Tibial nerve (tissue), 4 donors: Measurements from ENCODE around the gene RBM19. TPM values are rescaled to one million over a fixed set of nuclear protein-coding genes. Genes with fewer than 3 reads are reported as not detected.
"Not testable (repeated sequence)": the region's sequence is repeated elsewhere in the genome, so short reads cannot be mapped to it uniquely, and the experiment has no call there.

Experiments
- DNase-seq, 2 donors: peaks; one replicate each; pipeline ENCODE4 v3.0.0-alpha.2; 2019; ENCODE audit warnings: low spot score in 2 of 2
- H3K27ac ChIP-seq, 4 donors: fragments of 200-600 bp; sonication (generic) in 3 of 4; one replicate each; pipeline ENCODE4 v1.5.1; 2017 to 2019; ENCODE audit warnings: mild to moderate bottlenecking in 1 of 4
- H3K27me3 ChIP-seq, 2 donors: fragments of 200-600 bp; sonication (generic) in 1 of 2; one replicate each; pipeline versions ENCODE4 v1.5.1 to v1.6.0; 2017 to 2019
- H3K36me3 ChIP-seq, 3 donors: fragments of 200-600 bp; sonication (generic); one replicate each; pipeline ENCODE4 v1.5.1; 2018 to 2019
- H3K4me1 ChIP-seq, 4 donors: fragments of 200-600 bp; sonication (generic) in 3 of 4; one replicate each; pipeline ENCODE4 v1.5.1; 2017 to 2019
- H3K4me3 ChIP-seq, 4 donors: fragments of 200-600 bp; sonication (generic) in 3 of 4; one replicate each; pipeline ENCODE4 v1.5.1; 2017 to 2019; ENCODE audit warnings: mild to moderate bottlenecking in 1 of 4, moderate library complexity in 1 of 4
- H3K9me3 ChIP-seq, 4 donors: fragments of 200-600 bp; sonication (generic) in 3 of 4; one replicate each; pipeline ENCODE4 v1.5.1; 2017 to 2019
- EP300 ChIP-seq, 2 donors: sonication (generic); formaldehyde crosslinking; IDR thresholded peaks; one replicate each; pipeline ENCODE4 v1.6.1; 2017; ENCODE audit warnings: antibody characterized with exemption in 2 of 2, mild to moderate bottlenecking in 1 of 2
- POLR2A ChIP-seq, 2 donors: fragments of 450-650 bp; IDR thresholded peaks; one replicate each; pipeline ENCODE4 v1.6.1; 2017; ENCODE audit warnings: antibody characterized with exemption in 2 of 2, mild to moderate bottlenecking in 2 of 2, moderate library complexity in 2 of 2
- WGBS, 2 donors: methylation state at CpG; one replicate each; pipeline ENCODE4 v1.1.5; 2018; 5-methylcytosine and 5-hydroxymethylcytosine counted together
- total RNA-seq, 4 donors: library from RNA; depleted of rRNA; stranded (reverse); fragments of >200 nt; gene quantifications; one replicate each; pipeline ENCODE4 v1.1.0, GENCODE V29; 2016
- TF ChIP-seq, protein P1 (sequence below), 5 experiments: fragments of 200-600 bp in 3 of 5; fragments of 450-650 bp in 2 of 5; sonication (generic) in 3 of 5; IDR thresholded peaks; one replicate each; pipeline ENCODE4 v1.5.1; 2016 to 2019; ENCODE audit warnings: antibody characterized with exemption in 5 of 5, mild to moderate bottlenecking in 3 of 5, moderate library complexity in 2 of 5

Gene RBM19
- total RNA-seq, 4 donors from 2014 or later, result 32.0 to 57.9 (median 38.9) TPM

DNA sequence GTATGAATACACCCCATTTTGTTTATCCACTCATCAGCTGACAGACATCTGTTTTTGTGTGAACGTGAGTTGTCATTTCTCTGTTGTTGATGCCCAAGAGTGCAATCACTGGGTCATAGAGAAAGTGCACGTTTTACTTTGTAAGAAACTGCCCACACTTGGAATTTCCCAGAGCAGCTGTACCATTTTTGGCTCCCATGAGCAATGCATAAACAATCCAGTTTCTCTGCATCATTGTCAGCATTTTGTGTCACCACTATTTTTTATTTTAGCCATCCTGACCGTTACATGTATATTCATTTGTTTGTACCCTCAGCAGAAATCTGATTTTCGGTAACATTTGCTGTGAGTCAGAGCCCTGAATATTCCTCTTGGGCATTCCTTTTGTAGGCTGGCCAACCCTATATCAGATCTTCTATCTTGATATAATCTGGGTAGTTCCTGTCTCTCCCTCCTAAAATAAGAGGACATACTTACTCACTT, 62.7 kb downstream of the RBM19 start:
- peaks cover 0 to 62% (median 6%) of the 10 kb centered on the region in 3 donors for H3K36me3 ChIP-seq
- H3K4me1 ChIP-seq, result peaks cover 0 to 10% (median 0%) of the 10 kb centered on the region in 4 donors
- no peaks in the 10 kb centered on the region for H3K9me3 ChIP-seq
- no peak overlapping the region for H3K4me3 ChIP-seq
- no peak for DNase-seq
- 47 to 65% methylated on average over 4 of the region's 4 CpGs for whole genome bisulfite sequencing, 2 donors
- no peaks in the 10 kb centered on the region for H3K27me3 ChIP-seq
- no peak overlapping the region for H3K27ac ChIP-seq
- TF ChIP-seq POLR2A (IDR thresholded peaks at IDR 0.05), result no peak
- TF ChIP-seq, protein P1, sequence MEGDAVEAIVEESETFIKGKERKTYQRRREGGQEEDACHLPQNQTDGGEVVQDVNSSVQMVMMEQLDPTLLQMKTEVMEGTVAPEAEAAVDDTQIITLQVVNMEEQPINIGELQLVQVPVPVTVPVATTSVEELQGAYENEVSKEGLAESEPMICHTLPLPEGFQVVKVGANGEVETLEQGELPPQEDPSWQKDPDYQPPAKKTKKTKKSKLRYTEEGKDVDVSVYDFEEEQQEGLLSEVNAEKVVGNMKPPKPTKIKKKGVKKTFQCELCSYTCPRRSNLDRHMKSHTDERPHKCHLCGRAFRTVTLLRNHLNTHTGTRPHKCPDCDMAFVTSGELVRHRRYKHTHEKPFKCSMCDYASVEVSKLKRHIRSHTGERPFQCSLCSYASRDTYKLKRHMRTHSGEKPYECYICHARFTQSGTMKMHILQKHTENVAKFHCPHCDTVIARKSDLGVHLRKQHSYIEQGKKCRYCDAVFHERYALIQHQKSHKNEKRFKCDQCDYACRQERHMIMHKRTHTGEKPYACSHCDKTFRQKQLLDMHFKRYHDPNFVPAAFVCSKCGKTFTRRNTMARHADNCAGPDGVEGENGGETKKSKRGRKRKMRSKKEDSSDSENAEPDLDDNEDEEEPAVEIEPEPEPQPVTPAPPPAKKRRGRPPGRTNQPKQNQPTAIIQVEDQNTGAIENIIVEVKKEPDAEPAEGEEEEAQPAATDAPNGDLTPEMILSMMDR (IDR thresholded peaks at IDR 0.05), result no peak
- TF ChIP-seq EP300 (IDR thresholded peaks at IDR 0.05), result no peak

DNA sequence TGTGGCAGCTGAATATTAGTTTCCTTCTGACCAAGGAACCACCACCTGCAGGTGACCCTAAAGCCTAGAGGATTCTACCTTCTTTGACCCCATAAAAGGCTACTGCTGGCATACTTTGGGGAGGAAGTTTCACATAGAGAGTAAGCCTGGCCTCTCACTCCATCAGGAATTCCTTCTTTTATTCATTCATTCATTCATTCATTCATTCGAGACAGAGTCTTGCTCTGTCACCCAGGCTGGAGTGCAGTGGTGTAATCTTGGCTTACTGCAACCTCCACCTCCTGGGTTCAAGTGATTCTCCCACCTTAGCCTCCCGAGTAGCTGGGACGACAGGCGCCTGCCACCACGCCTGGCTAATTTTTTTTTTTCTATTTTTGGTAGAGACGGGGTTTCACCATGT, 64.8 kb downstream of the RBM19 start:
- H3K27me3 ChIP-seq, H3K27ac ChIP-seq, DNase-seq, H3K9me3 ChIP-seq, H3K4me3 ChIP-seq: not testable (repeated sequence)
- peaks cover 0 to 52% (median 0%) of the 10 kb centered on the region in 3 donors for H3K36me3 ChIP-seq
- peaks cover 0 to 10% (median 0%) of the 10 kb centered on the region in 4 donors for H3K4me1 ChIP-seq
- WGBS, 2 donors, result 97 to 99% methylated on average over 6 of the region's 6 CpGs

- peaks cover 0 to 50% (median 0%) of the 10 kb centered on the region in 3 donors for H3K36me3 ChIP-seq
- peaks cover 0 to 10% (median 0%) of the 10 kb centered on the region in 4 donors for H3K4me1 ChIP-seq
- TF ChIP-seq POLR2A (IDR thresholded peaks at IDR 0.05), result no peak
- H3K27me3 ChIP-seq, result no peaks in the 10 kb centered on the region
- H3K27ac ChIP-seq, result no peak overlapping the region
- H3K4me3 ChIP-seq, result no peak overlapping the region
- no peak for DNase-seq
- WGBS, 2 donors, result 68 to 85% methylated on average over 2 of the region's 2 CpGs
- no peaks in the 10 kb centered on the region for H3K9me3 ChIP-seq
Observed at GRCh38 chr12:113900716-113901115, 65.4 kb downstream of the RBM19 start.

- H3K27me3 ChIP-seq, result no peaks in the 10 kb centered on the region
- no peak overlapping the region for H3K27ac ChIP-seq
- no peaks in the 10 kb centered on the region for H3K9me3 ChIP-seq
- 64 to 75% methylated on average over 32 of the region's 32 CpGs for WGBS, 2 donors
- H3K36me3 ChIP-seq, result peaks cover 0 to 46% (median 0%) of the 10 kb centered on the region in 3 donors
- H3K4me1 ChIP-seq, result peaks cover 0 to 10% (median 0%) of the 10 kb centered on the region in 4 donors
- no peak for DNase-seq
- TF ChIP-seq POLR2A (IDR thresholded peaks at IDR 0.05) (no peak), EP300 (IDR thresholded peaks at IDR 0.05) (no peak)
- TF ChIP-seq, protein P1 (IDR thresholded peaks at IDR 0.05), result no peak
- no peak overlapping the region for H3K4me3 ChIP-seq
Observed at GRCh38 chr12:113899561-113900471, 66.3 kb downstream of the RBM19 start.

DNA sequence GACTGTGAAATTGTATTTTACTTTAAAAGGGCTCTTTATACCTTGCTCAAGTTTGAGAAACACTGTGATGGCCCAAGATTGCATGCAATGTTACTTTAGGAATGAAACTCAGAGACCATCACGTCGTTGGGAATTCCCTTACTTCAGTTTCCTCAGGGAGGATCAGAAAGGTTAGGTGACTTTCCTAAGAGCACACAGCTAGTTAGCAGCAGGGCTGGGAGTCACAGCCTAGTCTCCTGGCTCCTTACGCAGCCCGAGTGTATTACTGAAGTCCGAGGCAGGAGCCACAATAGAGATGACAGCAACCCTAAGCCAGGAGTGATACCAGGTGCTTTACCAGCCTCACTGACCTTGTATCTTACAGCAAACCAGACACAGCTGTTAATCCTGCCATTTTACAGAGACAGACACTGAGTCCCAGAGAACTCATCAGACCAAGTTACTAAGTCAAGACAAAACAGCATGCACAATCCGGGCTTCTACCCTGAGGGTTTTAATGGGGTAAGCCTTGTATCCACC, 67.0 kb downstream of the RBM19 start:
- Histone ChIP-seq H3K9me3 (no peaks in the 10 kb centered on the region), H3K4me3 (no peak overlapping the region), H3K27me3 (no peaks in the 10 kb centered on the region), H3K27ac (no peak overlapping the region), H3K4me1 (peaks cover 0 to 10% (median 0%) of the 10 kb centered on the region in 4 donors), H3K36me3 (peaks cover 0 to 40% (median 0%) of the 10 kb centered on the region in 3 donors)
- no peak for DNase-seq
- 82 to 84% methylated on average over 6 of the region's 6 CpGs for WGBS, 2 donors
- TF ChIP-seq EP300 (IDR thresholded peaks at IDR 0.05), result no peak
- TF ChIP-seq, protein P1 (IDR thresholded peaks at IDR 0.05), result no peak
- no peak for TF ChIP-seq POLR2A (IDR thresholded peaks at IDR 0.05)

GRCh38 chr12:113898466-113898865, 67.7 kb downstream of the RBM19 start:
- H3K27ac ChIP-seq, result no peak overlapping the region
- H3K4me3 ChIP-seq, result no peak overlapping the region
- H3K9me3 ChIP-seq, result no peaks in the 10 kb centered on the region
- DNase-seq, result no peak
- WGBS, 2 donors, result 68 to 81% methylated on average over 8 of the region's 8 CpGs
- H3K27me3 ChIP-seq, result no peaks in the 10 kb centered on the region
- TF ChIP-seq EP300 (IDR thresholded peaks at IDR 0.05), result no peak
- TF ChIP-seq, protein P1 (IDR thresholded peaks at IDR 0.05), result no peak
- no peak for TF ChIP-seq POLR2A (IDR thresholded peaks at IDR 0.05)
- H3K36me3 ChIP-seq, result peaks cover 0 to 39% (median 0%) of the 10 kb centered on the region in 3 donors
- peaks cover 0 to 10% (median 0%) of the 10 kb centered on the region in 4 donors for H3K4me1 ChIP-seq
